ENCODE results near the gene RAB4B.
"Not testable (repeated sequence)": the region's sequence is repeated elsewhere in the genome, so short reads cannot be mapped to it uniquely, and the experiment has no call there.

The RAB4B gene

DNA sequence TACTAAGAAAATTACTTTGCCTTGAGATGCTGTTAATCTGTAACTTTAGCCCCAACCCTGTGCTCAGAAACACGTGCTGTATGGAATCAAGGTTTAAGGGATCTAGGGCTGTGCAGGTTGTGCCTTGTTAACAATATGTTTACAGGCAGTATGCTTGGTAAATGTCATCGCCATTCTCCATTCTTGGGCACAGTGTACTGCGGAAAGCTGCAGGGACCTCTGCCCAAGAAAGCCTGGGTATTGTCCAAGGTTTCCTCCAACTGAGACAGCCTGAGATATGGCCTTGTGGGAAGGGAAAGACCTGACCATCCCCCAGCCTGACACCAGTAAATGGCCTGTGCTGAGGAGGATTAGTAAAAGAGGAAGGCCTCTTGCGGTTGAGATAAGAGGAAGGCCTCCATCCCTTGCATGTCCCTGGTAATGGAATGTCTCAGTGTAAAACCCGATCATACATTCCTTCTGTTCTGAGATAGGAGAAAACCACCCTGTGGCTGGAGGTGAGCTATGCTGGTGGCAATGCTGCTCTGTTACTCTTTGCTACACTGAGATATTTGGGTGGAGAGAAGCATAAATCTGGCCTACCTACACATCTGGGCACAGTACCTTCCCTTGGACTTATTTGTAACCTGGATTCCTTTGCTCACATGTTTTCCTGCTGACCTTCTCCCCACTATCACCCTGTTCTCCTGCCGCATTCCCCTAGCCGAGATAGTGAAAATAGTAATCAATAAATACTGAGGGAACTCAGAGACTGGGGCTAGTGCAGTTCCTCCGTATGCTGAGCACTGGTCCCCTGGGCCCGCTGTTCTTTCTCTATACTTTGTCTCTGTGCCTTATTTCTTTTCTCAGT lies 44.9 kb downstream of the RAB4B start:
- not testable (repeated sequence) for DNase-seq (ENCODE audit: low read depth, low spot score)

DNA sequence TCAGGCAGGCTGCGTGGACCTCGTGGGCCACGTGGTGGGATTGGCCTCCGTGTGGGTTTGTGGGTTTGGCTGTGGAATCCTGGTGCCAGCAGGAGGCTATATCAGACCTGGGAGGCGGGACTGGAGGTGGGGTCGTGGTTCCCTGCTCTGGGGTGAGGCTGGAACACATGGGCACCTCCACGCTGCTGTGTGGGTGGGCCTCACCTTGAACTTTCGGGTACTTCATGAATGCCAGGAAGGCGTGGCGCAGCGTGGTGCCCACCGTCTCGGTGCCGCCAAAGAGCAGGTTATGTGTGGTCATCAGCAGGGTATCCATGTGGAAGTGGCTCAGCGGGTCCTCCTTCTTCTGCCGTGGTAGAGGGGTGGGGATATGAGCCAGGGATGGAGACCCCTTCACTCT lies 46.9 kb downstream of the RAB4B start:
- not testable (repeated sequence) for DNase-seq (ENCODE audit: low read depth, low spot score)

DNA sequence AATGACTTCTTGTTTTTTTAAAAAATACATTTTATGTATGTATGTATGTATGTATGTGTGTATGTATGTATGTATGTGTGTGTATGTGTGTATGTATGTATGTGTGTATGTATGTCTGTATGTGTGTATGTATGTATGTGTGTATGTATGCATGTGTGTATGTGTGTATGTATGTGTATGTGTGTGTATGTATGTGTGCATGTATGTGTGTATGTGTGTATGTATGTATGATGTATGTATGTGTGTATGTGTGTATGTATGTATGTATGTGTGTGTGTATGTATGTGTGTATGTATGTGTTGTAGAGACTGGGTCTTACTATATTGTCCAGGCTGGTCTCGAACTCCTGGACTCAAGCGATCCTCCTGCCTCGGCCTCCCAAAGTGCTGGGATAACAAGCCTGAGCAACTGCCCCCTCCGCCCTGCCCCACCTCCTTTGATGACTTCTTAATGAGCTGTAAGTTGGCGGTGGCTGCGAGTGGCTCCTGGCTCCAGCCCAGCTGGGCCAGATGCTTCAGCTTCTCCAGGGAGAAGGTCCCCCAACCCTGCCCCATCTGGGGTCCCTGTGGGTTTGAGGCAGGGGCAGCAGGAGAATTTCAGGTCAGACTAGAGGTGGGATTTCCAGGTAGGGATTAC lies 47.5 kb downstream of the RAB4B start:
- DNase-seq (ENCODE audit: low read depth, low spot score), result not testable (repeated sequence)

DNA sequence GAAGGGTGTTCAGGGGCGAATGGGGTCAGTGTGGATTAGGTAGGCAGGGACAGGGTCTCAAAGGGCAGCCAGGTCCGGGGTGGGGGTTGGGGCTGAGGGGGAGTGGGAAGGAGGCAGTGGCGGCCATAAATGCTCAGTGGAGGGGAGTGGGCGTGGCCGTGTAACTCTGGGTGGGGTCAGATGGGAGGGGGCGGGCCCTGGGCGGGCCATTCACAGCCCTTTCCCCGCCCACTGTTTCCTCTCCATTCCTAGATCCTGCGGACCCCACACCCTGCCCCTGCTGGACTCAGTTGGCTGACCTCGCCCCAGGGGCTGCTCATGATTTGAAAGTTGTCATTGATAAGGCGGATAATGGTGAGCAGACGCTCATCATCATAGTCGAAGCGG lies 48.3 kb downstream of the RAB4B start:
- not testable (repeated sequence) for DNase-seq (ENCODE audit: low read depth, low spot score)

DNA sequence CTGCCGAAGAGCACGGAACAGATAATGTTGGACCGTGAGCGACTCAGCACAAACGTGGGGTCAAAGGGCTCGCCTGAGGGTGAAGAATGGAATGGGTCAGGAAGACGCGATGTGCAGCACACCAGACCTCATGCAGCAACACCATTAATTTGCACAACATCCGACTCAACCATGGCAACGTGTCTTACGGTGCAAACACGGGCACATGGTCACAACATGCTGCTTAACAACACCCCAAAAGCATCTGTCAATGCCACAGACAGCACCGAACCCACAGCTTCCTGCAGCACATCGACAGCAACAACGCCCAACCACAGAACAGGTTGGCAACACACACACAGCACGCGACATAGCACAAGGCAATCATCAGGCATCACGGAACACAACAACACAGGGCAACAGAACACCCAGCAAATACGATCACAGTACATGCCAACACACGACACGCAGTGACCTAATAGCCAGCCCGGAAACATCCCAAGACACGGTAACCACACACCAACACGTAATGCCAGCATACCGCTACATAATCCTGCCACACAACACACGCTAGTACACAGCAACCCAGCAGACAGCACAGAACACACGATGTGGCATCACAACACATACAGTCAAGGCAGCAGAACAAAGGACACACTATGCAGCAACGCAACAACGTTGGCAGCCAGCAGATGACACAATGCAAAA lies 48.8 kb downstream of the RAB4B start:
- not testable (repeated sequence) for DNase-seq (ENCODE audit: low read depth, low spot score)

DNA sequence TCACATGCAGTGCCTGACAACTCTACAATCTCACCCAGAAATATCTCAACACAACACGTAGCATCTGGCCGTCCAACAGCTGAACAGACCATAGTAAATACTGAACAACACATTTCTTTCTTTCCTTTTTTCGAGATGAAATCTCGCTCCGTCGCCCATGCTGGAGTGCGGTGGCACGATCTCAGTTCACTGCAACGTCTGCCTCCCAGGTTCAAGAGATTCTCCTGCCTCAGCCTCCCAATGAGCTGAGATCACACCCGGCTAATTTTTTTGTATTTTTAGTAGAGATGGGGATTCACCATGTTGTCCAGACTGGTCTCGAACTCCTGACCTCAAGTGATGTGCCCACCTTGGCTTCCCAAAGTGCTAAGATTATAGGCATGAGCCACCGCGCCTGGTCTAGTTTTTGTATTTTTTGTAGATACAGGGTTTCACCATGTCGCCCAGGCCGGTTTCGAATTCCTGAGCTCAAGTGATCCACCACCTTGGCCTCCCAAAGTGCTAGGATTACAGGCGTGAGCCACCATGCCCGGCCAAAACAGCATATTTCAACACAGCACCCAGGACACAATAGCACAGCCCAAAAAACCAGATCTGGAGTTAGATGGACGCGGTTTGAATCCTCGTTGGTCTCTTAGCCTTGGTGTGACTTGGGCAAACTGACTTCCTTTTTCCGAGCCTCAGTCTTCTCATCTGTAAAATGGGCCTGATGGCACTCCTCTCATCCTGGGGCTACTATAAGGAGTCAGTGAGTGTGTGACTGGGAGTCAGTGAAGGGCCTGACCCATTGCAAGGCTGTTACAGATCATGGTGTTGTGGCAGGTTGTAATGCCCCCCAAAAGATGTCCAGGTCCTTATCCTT lies 49.6 kb downstream of the RAB4B start:
- no peak for DNase-seq (ENCODE audit: low read depth, low spot score)

DNA sequence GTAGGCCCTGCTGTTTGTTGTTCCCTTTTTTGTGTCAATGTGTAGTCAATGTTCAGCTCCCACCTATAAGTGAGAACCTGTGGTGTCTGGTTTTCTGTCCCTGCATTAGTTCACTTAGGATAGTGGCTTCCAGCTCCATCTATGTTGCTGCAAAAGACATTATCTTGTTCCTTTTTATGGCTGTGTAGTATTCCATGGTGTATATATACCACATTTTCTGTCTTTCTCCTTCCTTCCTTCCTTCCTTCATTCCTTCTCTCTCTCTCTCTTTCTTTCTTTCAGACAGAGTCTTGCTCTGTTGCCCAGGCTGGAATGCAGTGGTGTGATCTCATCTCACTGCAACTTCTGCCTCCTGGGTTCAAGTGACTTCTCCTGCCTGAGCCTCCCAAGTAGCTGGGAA lies 51.2 kb downstream of the RAB4B start:
- no peak for DNase-seq (ENCODE audit: low read depth, low spot score)

DNA sequence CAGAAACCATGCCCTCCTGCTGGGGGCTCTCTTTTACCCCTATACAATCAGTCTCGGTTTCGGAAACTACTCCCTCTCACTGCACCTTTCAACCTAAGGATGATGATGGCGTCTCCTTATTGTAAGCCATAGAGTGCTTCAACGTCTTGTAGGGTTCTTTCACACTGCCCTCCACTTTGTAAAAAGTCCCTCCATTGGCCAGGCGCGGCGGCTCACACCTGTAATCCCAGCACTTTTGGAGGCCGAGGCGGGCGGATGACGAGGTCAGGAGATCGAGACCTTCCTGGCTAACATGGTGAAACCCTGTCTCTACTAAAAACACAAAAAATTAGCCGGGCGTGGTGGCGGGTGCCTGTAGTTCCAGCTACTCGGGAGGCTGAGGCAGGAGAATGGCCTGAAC lies 52.7 kb downstream of the RAB4B start:
- not testable (repeated sequence) for DNase-seq (ENCODE audit: low read depth, low spot score)

DNA sequence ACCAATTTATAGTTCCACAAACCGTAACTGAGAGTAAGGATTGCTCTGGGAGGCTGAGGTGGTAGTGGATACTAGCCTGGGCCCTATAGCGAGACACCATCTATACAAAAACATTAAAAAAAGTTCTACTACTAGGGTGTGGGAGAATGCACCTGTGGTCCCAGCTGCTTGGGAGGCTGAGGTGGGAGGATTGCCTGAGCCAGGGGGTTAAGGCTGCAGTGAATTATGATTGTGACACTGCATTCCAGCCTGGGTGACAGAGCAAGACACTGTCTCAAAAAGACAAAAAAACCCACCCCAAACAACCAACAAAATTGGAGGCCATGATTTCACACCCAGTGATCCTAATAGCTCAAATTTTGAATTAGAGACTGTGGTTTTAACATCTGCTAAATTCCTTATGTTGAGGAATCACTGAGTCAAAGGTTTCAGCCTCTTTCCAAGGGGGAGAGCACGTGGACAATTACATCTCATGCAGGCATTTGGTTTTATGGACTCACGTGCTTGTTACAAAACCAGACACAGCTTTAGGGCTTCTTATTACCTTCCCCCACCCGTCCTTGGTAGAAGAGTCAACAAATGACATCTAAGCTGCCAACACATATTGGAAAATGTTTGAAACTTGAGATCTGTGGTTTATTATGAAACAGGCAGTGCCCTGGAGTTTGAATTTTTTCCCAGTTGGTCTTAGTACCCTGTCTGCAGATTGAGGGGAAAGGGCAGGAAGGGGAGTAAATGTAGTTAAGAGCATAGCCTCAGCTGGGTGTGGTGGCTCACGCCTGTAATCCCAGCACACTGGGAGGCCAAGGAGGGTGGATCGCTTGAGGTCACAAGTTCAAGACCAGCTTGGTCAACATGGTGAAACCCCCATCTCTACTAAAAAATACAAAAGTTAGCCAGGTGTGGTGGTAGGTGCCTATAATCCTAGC lies 53.7 kb downstream of the RAB4B start:
- DNase-seq (ENCODE audit: low read depth, low spot score), result no peak

DNA sequence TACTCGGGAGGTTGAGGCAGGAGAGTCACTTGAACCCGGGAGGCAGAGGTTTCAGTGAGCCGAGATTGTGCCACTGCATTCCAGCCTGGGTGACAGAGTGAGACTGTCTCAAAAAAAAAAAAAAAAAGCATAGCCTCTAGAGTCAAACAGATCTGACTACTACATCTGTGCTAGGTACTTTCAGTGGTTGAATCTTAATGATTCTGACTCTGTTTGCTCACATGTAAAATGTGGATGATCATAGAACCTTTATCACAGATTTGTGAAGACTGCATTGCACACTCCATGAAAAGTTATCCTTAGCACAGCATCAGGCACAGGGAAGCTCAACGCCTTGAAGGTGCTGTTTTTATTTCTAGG lies 54.4 kb downstream of the RAB4B start:
- DNase-seq (ENCODE audit: low read depth, low spot score), result not testable (repeated sequence)

DNA sequence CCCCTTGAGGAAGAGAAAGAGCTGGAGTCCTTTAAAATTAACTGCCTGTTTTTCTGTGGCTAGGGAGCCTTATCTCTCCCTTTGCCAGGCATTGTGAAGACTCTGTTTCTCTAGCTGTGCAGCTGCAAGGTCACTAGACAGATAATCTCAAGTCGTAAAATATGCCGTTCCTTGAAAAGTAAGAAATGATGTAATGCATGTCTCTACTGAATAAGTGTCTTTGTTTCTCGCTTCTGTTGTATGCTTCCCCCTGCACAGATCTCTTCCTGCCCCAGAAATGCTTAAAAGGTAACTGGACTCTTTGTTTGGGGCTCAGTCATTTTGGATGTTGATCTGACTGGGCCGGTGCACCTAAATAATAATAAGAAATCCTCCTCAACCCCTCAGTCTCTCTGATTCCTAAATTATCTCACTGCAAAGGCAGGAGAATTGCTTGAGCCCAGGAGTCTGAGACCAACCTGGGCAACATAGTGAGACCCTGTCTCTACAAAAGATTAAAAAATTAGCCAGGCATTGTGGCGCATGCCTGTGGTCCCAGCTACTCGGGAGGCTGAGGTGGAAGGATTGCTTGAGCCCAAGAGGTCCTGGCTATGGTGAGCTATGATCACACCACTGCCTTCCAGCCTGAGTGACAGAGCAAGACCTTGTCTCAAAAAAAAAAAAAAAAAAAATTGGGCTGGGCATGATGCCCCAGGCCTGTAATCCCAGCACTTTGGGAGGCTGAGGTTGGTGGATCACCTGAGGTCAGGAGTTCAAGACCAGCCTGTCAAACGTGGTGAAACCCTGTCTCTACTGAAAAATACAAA lies 55.9 kb downstream of the RAB4B start:
- DNase-seq (ENCODE audit: low read depth, low spot score), result not testable (repeated sequence)

DNA sequence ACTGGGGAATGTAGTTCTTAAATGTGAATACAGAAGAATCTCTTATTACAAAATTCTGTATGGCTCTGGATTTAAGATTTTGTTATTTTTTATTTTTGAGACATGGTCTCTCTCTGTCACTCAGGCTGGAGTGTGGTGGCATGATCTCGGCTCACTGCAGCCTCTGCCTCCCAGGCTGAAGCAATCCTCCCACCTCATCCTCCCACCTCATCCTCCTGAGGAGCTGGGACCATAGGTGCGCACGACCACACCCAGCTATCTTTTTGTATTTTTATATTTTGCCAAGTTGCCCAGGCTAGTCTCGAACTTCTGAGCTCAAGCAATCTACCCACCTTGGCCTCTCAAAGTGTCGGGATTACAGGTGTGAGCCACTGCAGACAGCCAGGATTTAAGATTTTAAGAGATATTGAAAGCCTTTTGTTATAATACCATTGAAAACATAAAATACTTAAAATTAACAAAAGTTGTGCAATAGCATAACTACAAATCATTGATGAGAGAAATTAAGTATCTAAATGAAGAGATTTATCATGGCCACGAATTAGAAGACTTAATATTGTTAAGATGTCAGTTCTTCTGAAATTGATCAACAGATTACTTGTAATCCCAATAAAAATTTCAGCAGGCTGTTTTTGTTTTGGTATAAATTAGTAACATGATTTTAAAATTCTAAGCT lies 58.8 kb downstream of the RAB4B start:
- DNase-seq (ENCODE audit: low read depth, low spot score), result no peak

DNA sequence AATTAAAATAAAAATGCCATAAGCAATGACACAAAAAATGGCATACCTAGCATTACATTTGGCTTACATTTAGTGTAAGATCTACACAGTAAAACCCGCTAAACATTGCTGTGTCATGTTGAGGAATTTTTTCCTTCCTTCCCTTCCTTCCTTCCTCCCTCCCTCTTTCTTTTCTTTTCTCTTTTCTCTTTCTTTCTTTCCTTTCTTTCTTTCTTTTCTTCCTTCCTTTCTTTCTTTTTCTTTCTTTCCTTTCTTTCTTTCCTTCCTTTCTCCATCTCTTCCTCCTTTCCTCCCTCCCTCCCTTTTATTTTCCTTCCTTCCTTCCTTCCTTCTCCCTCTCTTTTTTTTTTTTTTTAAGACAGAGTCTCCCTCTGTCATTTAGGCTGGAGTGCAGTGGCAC lies 60.4 kb downstream of the RAB4B start:
- not testable (repeated sequence) for DNase-seq (ENCODE audit: low read depth, low spot score)

DNA sequence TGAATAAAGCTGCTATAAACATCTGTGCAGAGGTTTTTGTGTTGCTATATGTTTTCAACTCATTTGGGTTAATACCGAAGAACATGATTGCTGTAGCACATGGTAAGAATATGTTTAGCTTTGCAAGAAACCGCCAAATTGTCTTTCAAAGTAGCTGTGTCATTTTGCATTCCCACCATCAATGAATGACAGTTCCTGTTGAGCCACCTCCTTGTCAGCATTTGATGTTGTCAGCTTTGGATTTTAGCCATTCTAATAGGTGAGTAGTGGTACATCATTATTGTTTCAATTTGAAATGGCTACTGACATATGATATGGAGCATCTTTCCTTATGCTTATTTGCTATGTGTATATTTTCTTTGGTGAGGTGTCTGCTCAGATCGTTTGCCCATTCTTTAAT lies 64.0 kb downstream of the RAB4B start:
- not testable (repeated sequence) for DNase-seq (ENCODE audit: low read depth, low spot score)

DNA sequence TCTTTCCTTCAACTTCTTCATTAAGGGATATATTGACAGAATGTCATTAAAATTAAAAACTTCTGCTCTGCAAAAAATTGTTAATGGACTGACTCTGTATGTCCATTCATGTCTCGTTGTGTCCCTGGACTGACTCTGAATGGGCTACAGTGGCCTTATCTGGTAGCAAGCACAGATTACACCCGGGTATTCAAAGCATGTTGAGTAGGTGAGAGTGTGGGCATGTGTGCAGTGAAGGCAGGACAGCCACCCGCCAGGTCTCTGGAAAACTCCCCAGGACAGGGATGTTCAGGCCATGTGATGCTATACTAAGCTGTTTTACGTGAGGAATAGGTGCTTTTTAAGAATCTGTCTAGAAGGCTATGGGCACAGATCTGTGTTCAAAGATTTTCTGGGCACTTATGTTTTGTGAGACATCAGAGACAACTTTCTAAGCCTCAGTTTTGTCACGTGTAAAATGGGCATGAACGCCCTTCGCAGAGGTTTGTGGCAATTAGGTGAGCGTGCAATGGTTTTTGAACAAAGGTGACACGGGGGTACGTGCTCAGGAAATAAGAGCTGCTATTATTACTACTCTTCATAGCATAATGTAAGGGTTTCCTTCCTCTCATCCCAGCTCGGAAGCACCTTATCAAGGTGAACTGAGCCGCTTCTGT lies 65.1 kb downstream of the RAB4B start:
- not testable (repeated sequence) for DNase-seq (ENCODE audit: low read depth, low spot score)

DNA sequence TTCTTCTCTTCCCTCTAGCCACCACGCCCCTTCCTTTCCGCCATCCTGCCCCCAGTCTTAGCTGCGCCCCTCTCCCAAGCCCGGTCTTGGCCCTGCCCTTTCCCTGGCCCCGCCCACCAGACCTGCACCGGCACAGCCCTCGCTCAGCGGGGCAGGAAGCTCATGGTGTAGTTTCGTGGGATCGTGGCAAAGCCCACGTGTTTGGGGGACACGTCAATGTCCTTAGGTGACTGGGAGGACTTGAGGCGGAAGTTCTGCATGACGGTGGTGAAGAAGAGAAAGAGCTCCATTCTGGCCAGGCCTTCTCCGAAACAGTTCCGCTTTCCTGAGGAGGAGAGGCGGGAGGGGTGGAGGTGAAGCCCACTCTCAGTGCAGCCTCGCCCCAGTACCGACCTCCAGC lies 65.6 kb downstream of the RAB4B start:
- not testable (repeated sequence) for DNase-seq (ENCODE audit: low read depth, low spot score)

Measured in activated naive CD8-positive, alpha-beta T cell treated with anti-CD3 and anti-CD28 coated beads, Interleukin-2, amount 50 U/mL, for 16 hours (primary cell).